HepG2 (cell line): Measurements from ENCODE around the gene NOC3L. TPM values are rescaled to one million over a fixed set of nuclear protein-coding genes. Genes with fewer than 3 reads are reported as not detected.
A peak's percentile ranks its signal among the peaks of the same experiment; 100 is the strongest.

ENCODE experiments used
- HHEX ChIP-seq: IDR thresholded peaks from 2 replicates; pipeline ENCODE4 v1.6.1; 2016; ENCODE audit warnings: control low read depth
- KAT8 ChIP-seq: IDR thresholded peaks from 2 replicates; pipeline ENCODE4 v1.6.1; 2016; ENCODE audit warnings: missing genetic modification reagents, missing compliant biosample characterization
- LCORL ChIP-seq, 2 experiments: fragments of 450-650 bp in 1 of 2; sonication (generic) in 1 of 2; formaldehyde crosslinking in 1 of 2; IDR thresholded peaks; 2 replicates each; pipeline versions ENCODE4 v1.5.0 to v1.6.1; 2017 to 2020; ENCODE audit warnings: antibody characterized with exemption in 1 of 2, missing genetic modification reagents in 1 of 2
- MLLT10 ChIP-seq: sonication (generic); formaldehyde crosslinking; IDR thresholded peaks from 2 replicates; pipeline ENCODE4 v1.4.0; 2020; ENCODE audit warnings: missing genetic modification reagents
- NAIF1 ChIP-seq: sonication (generic); formaldehyde crosslinking; IDR thresholded peaks from 2 replicates; pipeline ENCODE4 v1.5.0; 2020; ENCODE audit warnings: mild to moderate bottlenecking, missing genetic modification reagents, borderline replicate concordance
- NCOR1 ChIP-seq: fragments of 200-600 bp; sonication (generic); IDR thresholded peaks from 2 replicates; pipeline ENCODE4 v1.7.0; 2017; ENCODE audit warnings: antibody characterized with exemption, low read length, borderline replicate concordance
- NFYC ChIP-seq: IDR thresholded peaks from 2 replicates; pipeline ENCODE4 v1.6.1; 2016; ENCODE audit warnings: missing genetic modification reagents, missing compliant biosample characterization
- RFX3 ChIP-seq: IDR thresholded peaks from 2 replicates; pipeline ENCODE4 v1.6.1; 2016; ENCODE audit warnings: missing biosample characterization, missing genetic modification reagents
- SMAD3 ChIP-seq: sonication (generic); formaldehyde crosslinking; IDR thresholded peaks from 2 replicates; pipeline ENCODE4 v1.4.0; 2020; ENCODE audit warnings: missing genetic modification reagents
- SMARCE1 ChIP-seq: fragments of 450-650 bp; IDR thresholded peaks from 2 replicates; pipeline ENCODE4 v1.6.1; 2017; ENCODE audit warnings: borderline replicate concordance
- SP2 ChIP-seq: sonication (generic); formaldehyde crosslinking; IDR thresholded peaks from 2 replicates; pipeline ENCODE4 v1.5.1; 2020; ENCODE audit warnings: mild to moderate bottlenecking, missing genetic modification reagents
- SP4 ChIP-seq: sonication (generic); formaldehyde crosslinking; IDR thresholded peaks from 2 replicates; pipeline ENCODE4 v1.8.1; 2023; ENCODE audit warnings: mild to moderate bottlenecking, missing genetic modification reagents
- ZBTB7A ChIP-seq: sonication (generic); formaldehyde crosslinking; IDR thresholded peaks from 2 replicates; pipeline ENCODE4 v1.8.0; 2022; ENCODE audit warnings: mild to moderate bottlenecking, missing genetic modification reagents
- ZFP36L2 ChIP-seq: sonication (generic); formaldehyde crosslinking; IDR thresholded peaks from 2 replicates; pipeline ENCODE4 v1.4.0; 2020; ENCODE audit warnings: missing genetic modification reagents
- ZKSCAN8 ChIP-seq: IDR thresholded peaks from 2 replicates; pipeline ENCODE4 v1.6.1; 2016; ENCODE audit warnings: borderline replicate concordance, missing genetic modification reagents, missing compliant biosample characterization
- ZNF205 ChIP-seq: IDR thresholded peaks from 2 replicates; pipeline ENCODE4 v1.6.1; 2018; ENCODE audit warnings: missing biosample characterization, missing genetic modification reagents
- ZNF230 ChIP-seq: sonication (generic); formaldehyde crosslinking; IDR thresholded peaks from 2 replicates; pipeline ENCODE4 v1.4.0; 2020; ENCODE audit warnings: mild to moderate bottlenecking, missing genetic modification reagents
- ZNF589 ChIP-seq: sonication (generic); formaldehyde crosslinking; conservative IDR thresholded peaks from 2 replicates; pipeline ENCODE4 v1.8.0; 2022; ENCODE audit warnings: mild to moderate bottlenecking, moderate library complexity, missing genetic modification reagents
- ZNF598 ChIP-seq: sonication (generic); formaldehyde crosslinking; IDR thresholded peaks from 2 replicates; pipeline ENCODE4 v1.5.1; 2020; ENCODE audit warnings: mild to moderate bottlenecking, missing genetic modification reagents, borderline replicate concordance
- ZNF614 ChIP-seq: IDR thresholded peaks from 2 replicates; pipeline ENCODE4 v1.6.1; 2018; ENCODE audit warnings: missing biosample characterization, missing genetic modification reagents, inconsistent platforms, borderline replicate concordance
- ZNF7 ChIP-seq: IDR thresholded peaks from 2 replicates; pipeline ENCODE4 v1.6.1; 2016; ENCODE audit warnings: missing biosample characterization, missing genetic modification reagents
- ZNF772 ChIP-seq: sonication (generic); formaldehyde crosslinking; IDR thresholded peaks from 2 replicates; pipeline ENCODE4 v1.5.0; 2020; ENCODE audit warnings: mild to moderate bottlenecking, missing genetic modification reagents
- polyA plus RNA-seq, 8 experiments: library from polyadenylated mRNA; depleted of rRNA in 3 of 8; stranded (reverse) in 7 of 8; unstranded in 1 of 8; fragments of >200 nt; fragmentation: Illumina TruSeq in 4 of 8; extraction: Trizol in 4 of 8; gene quantifications; 2 replicates each; pipeline versions ENCODE4 v1.2.1 to v1.2.3, GENCODE V29; 2011 to 2016; ENCODE audit warnings: low read depth in 4 of 8, missing spikeins in 1 of 8, mixed read lengths in 1 of 8; ENCODE audit not compliant: insufficient read depth in 1 of 8
- total RNA-seq, 5 experiments: library from RNA; depleted of rRNA; stranded (reverse); fragments of >200 nt; fragmentation: Illumina TruSeq; extraction: Trizol; gene quantifications; 2 replicates each; pipeline ENCODE4 v1.2.3, GENCODE V29; 2016; ENCODE audit warnings: low read depth in 1 of 5
- TF ChIP-seq, protein P1 (sequence below): sonication (generic); formaldehyde crosslinking; IDR thresholded peaks from 2 replicates; pipeline ENCODE4 v1.8.1; 2023; ENCODE audit warnings: missing genetic modification reagents, mild to moderate bottlenecking, borderline replicate concordance
- TF ChIP-seq, protein P2 (sequence below): sonication (generic); formaldehyde crosslinking; IDR thresholded peaks from 2 replicates; pipeline ENCODE4 v1.8.0; 2022; ENCODE audit warnings: missing genetic modification reagents, low read depth, mild to moderate bottlenecking, borderline replicate concordance
- TF ChIP-seq, protein P3 (sequence below): sonication (generic); formaldehyde crosslinking; IDR thresholded peaks from 2 replicates; pipeline ENCODE4 v1.4.0; 2020; ENCODE audit warnings: missing genetic modification reagents
- TF ChIP-seq, protein P4 (sequence below): sonication (generic); formaldehyde crosslinking; IDR thresholded peaks from 2 replicates; pipeline ENCODE4 v1.5.1; 2020; ENCODE audit warnings: missing genetic modification reagents, mild to moderate bottlenecking, borderline replicate concordance
- TF ChIP-seq, protein P5 (sequence below): IDR thresholded peaks from 2 replicates; pipeline ENCODE4 v1.6.1; 2016; ENCODE audit warnings: mild to moderate bottlenecking, missing biosample characterization, missing genetic modification reagents

NOC3L gene
- total and polyA plus RNA-seq, 2 of the 13 experiments (the other 11 are each of a cell fraction or from before 2014, with no cell fraction given) = 7.8 to 36.6 TPM

DNA sequence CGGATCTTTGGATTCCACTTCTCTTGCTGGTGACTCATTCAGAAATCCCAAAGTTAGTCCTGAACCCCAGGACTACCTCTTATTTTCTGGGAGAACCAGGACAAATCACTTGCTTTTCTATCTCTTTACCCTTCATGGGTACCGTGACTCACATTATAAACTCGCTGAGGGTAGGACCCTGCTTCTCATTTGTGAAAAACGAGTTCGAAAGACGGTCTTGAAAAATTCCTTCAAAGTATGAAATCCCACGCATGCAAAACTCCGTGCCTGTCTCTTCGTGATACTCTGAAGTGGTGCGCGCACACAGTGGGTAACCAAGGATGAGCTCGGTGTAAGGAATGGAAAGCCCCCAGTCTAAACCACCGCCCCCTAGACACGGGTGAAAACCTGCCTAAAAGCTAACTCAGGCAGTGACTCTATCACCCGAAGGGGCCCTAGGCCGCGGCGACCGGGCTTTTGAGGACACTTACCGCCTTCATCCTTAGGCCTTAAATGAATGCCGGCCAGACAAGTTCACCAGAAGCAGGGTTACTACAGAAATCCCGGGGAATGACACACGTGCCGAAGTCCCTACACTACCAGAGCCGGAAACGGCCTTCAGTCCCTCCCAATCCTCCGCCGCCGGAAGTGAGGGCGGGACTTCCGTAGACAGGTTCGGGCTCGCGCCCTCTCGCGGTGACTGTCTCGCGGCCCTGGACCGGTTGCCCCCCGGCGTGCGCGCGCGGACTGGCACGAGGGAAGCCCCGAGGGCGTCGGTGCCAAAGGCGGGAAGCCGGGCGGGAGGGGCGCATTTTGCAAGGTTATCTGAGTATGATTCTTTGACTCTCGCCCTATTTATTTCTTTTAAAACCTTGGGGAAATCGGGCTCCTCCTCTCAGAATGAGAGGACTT, at the start of gene NOC3L (continued):
- TF ChIP-seq ZNF7 (CRISPR knock-in tag) = no peak
- no peak for TF ChIP-seq RFX3
- TF ChIP-seq ZFP36L2 (CRISPR knock-in tag) = no peak
- TF ChIP-seq ZKSCAN8 (CRISPR knock-in tag) = peak; percentile 85; the same call in 1 of the 2 replicates
- peak; percentile 55; the same call in 1 of the 2 replicates for TF ChIP-seq NAIF1
- peak; percentile 90; the same call in 1 of the 2 replicates for TF ChIP-seq ZBTB7A (CRISPR knock-in tag)
- TF ChIP-seq, protein P1, sequence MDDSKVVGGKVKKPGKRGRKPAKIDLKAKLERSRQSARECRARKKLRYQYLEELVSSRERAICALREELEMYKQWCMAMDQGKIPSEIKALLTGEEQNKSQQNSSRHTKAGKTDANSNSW (CRISPR knock-in tag) = peak; percentile 83; the same call in 1 of the 2 replicates
- peak; percentile 70 for TF ChIP-seq NFYC (CRISPR knock-in tag)
- TF ChIP-seq SMARCE1 = no peak
- TF ChIP-seq SP2 = peak; percentile 95
- peak; percentile 88; the same call in 1 of the 2 replicates for TF ChIP-seq ZNF230 (CRISPR knock-in tag)
- TF ChIP-seq SP4 (CRISPR knock-in tag) = peak; percentile 72; the same call in 1 of the 2 replicates
- TF ChIP-seq, protein P2, sequence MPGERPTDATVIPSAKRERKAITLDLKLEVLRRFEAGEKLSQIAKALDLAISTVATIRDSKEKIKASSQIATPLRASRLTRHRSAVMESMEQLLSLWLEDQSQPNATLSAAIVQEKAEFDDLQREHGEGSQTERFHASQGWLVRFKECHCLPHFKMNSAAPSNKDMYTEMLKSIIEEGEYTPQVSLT = no peak
- TF ChIP-seq ZNF205 = peak; percentile 82
- peak; percentile 97 for TF ChIP-seq KAT8 (CRISPR knock-in tag)
- TF ChIP-seq ZNF589 (CRISPR knock-in tag) = peak; percentile 97
- TF ChIP-seq LCORL (IDR thresholded peaks at IDR 0.05) = no peak
- peak; percentile 85 for TF ChIP-seq LCORL (CRISPR knock-in tag; IDR thresholded peaks at IDR 0.05)
- TF ChIP-seq, protein P3, sequence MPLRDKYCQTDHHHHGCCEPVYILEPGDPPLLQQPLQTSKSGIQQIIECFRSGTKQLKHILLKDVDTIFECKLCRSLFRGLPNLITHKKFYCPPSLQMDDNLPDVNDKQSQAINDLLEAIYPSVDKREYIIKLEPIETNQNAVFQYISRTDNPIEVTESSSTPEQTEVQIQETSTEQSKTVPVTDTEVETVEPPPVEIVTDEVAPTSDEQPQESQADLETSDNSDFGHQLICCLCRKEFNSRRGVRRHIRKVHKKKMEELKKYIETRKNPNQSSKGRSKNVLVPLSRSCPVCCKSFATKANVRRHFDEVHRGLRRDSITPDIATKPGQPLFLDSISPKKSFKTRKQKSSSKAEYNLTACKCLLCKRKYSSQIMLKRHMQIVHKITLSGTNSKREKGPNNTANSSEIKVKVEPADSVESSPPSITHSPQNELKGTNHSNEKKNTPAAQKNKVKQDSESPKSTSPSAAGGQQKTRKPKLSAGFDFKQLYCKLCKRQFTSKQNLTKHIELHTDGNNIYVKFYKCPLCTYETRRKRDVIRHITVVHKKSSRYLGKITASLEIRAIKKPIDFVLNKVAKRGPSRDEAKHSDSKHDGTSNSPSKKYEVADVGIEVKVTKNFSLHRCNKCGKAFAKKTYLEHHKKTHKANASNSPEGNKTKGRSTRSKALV = peak; percentile 93
- no peak for TF ChIP-seq HHEX (CRISPR knock-in tag)
- TF ChIP-seq, protein P4, sequence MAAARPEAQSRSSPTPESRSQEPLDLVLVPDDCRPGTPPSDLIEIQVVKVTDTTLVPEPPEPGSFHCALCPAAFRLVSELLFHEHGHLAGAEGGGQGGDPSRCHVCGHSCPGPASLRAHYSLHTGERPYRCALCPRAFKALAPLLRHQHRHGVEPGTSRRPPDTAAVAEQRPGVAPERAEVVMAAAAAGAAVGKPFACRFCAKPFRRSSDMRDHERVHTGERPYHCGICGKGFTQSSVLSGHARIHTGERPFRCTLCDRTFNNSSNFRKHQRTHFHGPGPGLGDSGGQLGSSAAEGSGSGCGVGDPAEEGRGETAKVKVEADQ = peak; percentile 83; the same call in 1 of the 2 replicates
- TF ChIP-seq ZNF772 (CRISPR knock-in tag) = peak; percentile 97
- TF ChIP-seq ZNF614 (CRISPR knock-in tag) = peak; percentile 84
- TF ChIP-seq, protein P5, sequence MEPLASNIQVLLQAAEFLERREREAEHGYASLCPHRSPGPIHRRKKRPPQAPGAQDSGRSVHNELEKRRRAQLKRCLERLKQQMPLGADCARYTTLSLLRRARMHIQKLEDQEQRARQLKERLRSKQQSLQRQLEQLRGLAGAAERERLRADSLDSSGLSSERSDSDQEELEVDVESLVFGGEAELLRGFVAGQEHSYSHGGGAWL = peak; percentile 98
- no peak for TF ChIP-seq MLLT10 (CRISPR knock-in tag)
- TF ChIP-seq ZNF598 = peak; percentile 95; the same call in 1 of the 2 replicates
- TF ChIP-seq SMAD3 (CRISPR knock-in tag) = peak; percentile 95
- no peak for TF ChIP-seq NCOR1
